Osteocyte (in vitro differentiated cells): Measurements from ENCODE around the gene REEP1. TPM values are rescaled to one million over a fixed set of nuclear protein-coding genes. Genes with fewer than 3 reads are reported as not detected.
A peak's percentile ranks its signal among the peaks of the same experiment; 100 is the strongest.

ENCODE experiments used
- DNase-seq: peaks from one replicate; pipeline ENCODE4 v3.0.0; 2021; ENCODE audit warnings: mixed read lengths; ENCODE audit not compliant: unreplicated experiment; ENCODE audit errors: extremely low spot score
- H3K27ac Mint-ChIP-seq: one replicate; pipeline ENCODE4 v1.8.0; 2021; ENCODE audit warnings: mild to moderate bottlenecking, mixed read lengths; ENCODE audit not compliant: unreplicated experiment
- H3K27me3 Mint-ChIP-seq: one replicate; pipeline ENCODE4 v1.8.0; 2021; ENCODE audit warnings: mixed read lengths; ENCODE audit not compliant: unreplicated experiment
- H3K36me3 Mint-ChIP-seq: one replicate; pipeline ENCODE4 v1.8.0; 2021; ENCODE audit warnings: mixed read lengths; ENCODE audit not compliant: unreplicated experiment
- H3K4me1 Mint-ChIP-seq: one replicate; pipeline ENCODE4 v1.8.0; 2021; ENCODE audit warnings: mixed read lengths; ENCODE audit not compliant: unreplicated experiment
- H3K4me3 Mint-ChIP-seq: one replicate; pipeline ENCODE4 v1.8.0; 2021; ENCODE audit warnings: mild to moderate bottlenecking, moderate library complexity, mixed read lengths; ENCODE audit not compliant: unreplicated experiment
- H3K9me3 Mint-ChIP-seq: one replicate; pipeline ENCODE4 v1.8.0; 2021; ENCODE audit warnings: mixed read lengths; ENCODE audit not compliant: unreplicated experiment
- CTCF ChIP-seq: fragments of 200-600 bp; sonication (generic); IDR thresholded peaks from 2 replicates; pipeline ENCODE4 v1.5.0; 2021; ENCODE audit warnings: antibody characterized with exemption, mild to moderate bottlenecking, moderate library complexity
- total RNA-seq: library from RNA; stranded (reverse); gene quantifications from 2 replicates; pipeline ENCODE4 v1.2.1, GENCODE V29; 2021

Gene REEP1
- total RNA-seq, 1 donor from 2014 or later, result not detected

DNA sequence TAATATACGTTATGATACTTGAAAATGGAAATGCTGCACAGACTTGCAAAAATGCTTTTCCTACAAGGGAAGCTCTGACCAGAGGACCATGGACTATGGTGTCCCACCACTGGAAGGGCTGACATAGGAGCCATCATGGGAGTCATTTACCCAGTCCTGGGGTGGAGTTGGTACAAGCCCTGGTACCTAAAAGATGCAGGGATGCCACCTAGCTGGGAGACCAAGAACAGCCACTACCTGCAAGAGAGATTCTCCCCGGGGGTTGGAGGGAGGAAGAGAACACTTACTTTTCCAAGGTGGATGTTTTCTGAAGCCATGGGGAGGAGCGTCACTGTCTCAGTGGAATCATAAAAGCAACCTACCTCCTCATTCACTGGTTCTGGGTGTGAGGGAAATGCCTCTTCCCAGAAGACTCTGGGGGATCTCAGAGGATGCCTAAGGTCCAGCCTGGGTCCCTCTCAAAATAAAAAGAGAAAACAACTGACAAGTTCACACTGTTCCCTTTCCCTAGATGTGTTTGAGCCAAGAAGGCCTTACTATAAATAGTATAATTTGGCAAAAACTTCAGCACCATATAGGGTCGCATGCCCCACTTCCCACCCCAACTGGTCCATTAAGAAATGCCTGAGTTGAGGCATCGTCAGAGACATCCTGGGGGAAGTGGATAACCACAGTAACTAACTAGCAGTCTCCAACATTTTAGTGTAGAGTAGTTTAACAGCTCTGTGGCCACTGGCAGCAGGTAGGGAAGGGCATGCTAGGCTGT is 39.9 kb downstream of the REEP1 start:
- no peaks in the 10 kb centered on the region for H3K4me1 Mint-ChIP-seq
- H3K27me3 Mint-ChIP-seq, result peaks cover 47% of the 10 kb centered on the region
- H3K36me3 Mint-ChIP-seq, result no peaks in the 10 kb centered on the region
- H3K4me3 Mint-ChIP-seq, result no peak overlapping the region
- H3K27ac Mint-ChIP-seq, result no peak overlapping the region
- TF ChIP-seq CTCF, result no peak
- no peak for DNase-seq
- H3K9me3 Mint-ChIP-seq, result no peaks in the 10 kb centered on the region

DNA sequence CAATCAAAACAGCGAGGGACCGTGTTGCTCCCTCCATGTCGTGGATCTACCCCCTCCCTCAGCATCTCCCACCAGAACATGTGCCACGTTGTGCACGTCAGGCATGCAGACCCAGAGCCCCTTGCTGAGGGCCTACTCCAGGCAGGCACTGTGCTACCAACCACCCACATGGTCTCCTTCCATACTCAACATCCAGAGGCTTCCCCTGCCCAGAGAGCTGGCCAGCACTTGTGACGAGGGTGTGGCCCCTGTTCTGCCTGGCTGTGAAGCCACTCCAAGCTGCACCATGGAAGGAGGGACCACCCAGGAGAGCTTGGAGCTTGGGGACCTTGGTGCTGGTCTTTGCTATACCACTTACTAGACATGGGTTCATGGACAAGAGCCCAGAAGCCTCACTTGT is 40.5 kb downstream of the REEP1 start:
- Mint-ChIP-seq H3K27me3 (peaks cover 44% of the 10 kb centered on the region), H3K27ac (no peak overlapping the region), H3K4me3 (no peak overlapping the region), H3K36me3 (no peaks in the 10 kb centered on the region), H3K4me1 (no peaks in the 10 kb centered on the region), H3K9me3 (no peaks in the 10 kb centered on the region)
- DNase-seq, result no peak
- no peak for TF ChIP-seq CTCF

DNA sequence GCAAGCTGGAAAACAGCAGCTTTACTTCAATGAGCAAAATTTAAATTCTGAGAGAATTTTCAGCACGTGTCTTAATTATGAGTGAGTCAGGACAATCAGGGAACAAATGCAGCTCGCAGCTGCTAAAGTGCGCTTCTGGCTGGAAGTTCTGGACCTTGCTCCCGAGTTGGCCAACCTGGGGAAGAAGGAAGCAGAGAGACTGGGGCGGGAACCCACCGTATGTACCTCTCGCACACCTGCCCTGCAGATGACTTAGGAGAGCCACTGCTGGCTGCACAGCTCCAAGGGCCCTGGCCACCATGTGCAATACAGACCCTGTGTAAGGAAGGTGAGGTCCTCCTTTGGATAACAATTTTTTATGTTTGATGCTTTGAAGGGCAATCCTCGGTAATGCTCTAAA is 42.4 kb downstream of the REEP1 start:
- Mint-ChIP-seq H3K9me3 (no peaks in the 10 kb centered on the region), H3K36me3 (no peaks in the 10 kb centered on the region), H3K4me3 (no peak overlapping the region), H3K4me1 (no peaks in the 10 kb centered on the region), H3K27me3 (peaks cover 38% of the 10 kb centered on the region), H3K27ac (no peak overlapping the region)
- no peak for DNase-seq
- TF ChIP-seq CTCF, result no peak

DNA sequence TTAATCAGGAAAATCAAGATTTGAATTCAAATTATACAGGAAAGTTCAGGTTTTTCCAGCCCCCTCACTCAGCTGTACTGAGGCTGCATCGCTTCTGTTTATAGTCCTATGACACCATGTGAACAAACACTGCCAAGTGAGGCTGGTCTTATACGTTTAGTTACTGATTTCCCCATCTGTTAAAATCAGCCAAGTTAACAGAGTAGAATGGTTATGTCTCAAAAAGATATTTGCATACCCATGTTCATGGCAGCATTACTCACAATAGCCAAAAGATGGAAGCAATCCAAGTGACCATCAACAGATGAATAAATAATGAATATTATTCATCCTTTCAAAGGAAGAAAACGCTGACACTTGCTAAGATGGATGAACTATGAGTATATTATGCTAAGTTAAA is 43.8 kb downstream of the REEP1 start:
- H3K27ac Mint-ChIP-seq, result no peak overlapping the region
- no peak for TF ChIP-seq CTCF
- H3K27me3 Mint-ChIP-seq, result peaks cover 46% of the 10 kb centered on the region
- H3K4me3 Mint-ChIP-seq, result no peak overlapping the region
- no peak for DNase-seq
- no peaks in the 10 kb centered on the region for H3K36me3 Mint-ChIP-seq
- H3K4me1 Mint-ChIP-seq, result no peaks in the 10 kb centered on the region
- no peaks in the 10 kb centered on the region for H3K9me3 Mint-ChIP-seq

- Mint-ChIP-seq H3K4me1 (no peaks in the 10 kb centered on the region), H3K27ac (no peak overlapping the region), H3K4me3 (no peak overlapping the region), H3K36me3 (no peaks in the 10 kb centered on the region), H3K27me3 (peaks cover 47% of the 10 kb centered on the region), H3K9me3 (no peaks in the 10 kb centered on the region)
- TF ChIP-seq CTCF, result no peak
- peak; percentile 49 for DNase-seq
Observed at GRCh38 chr2:86292571-86293515, 44.6 kb downstream of the REEP1 start.
